Liver (tissue), 9 donors: Measurements from ENCODE around the gene AHI1. TPM values are rescaled to one million over a fixed set of nuclear protein-coding genes. Genes with fewer than 3 reads are reported as not detected.

ENCODE experiments used
- DNase-seq: peaks from one replicate; pipeline ENCODE4 v3.0.0-alpha.2; 2017; ENCODE audit warnings: low spot score
- H3K27ac ChIP-seq, 2 donors: one replicate each; pipeline ENCODE4 v1.7.0; 2013; ENCODE audit warnings: inconsistent platforms in 2 of 2, low read length in 2 of 2, control low read depth in 1 of 2, low read depth in 1 of 2, mild to moderate bottlenecking in 1 of 2
- H3K27me3 ChIP-seq, 4 donors: one replicate each; pipeline versions ENCODE4 v1.6.1 to v1.7.0; 2013; ENCODE audit warnings: low read length in 3 of 4, inconsistent platforms in 1 of 4, mild to moderate bottlenecking in 1 of 4, moderate library complexity in 1 of 4; ENCODE audit not compliant: control insufficient read depth in 4 of 4, insufficient read depth in 4 of 4
- H3K36me3 ChIP-seq, 4 donors: one replicate each; pipeline versions ENCODE4 v1.6.1 to v1.7.0; 2013; ENCODE audit warnings: low read length in 3 of 4, mild to moderate bottlenecking in 3 of 4, low read depth in 1 of 4, moderate library complexity in 1 of 4; ENCODE audit not compliant: control insufficient read depth in 4 of 4, insufficient read depth in 3 of 4
- H3K4me1 ChIP-seq, 4 donors: one replicate each; pipeline versions ENCODE4 v1.6.1 to v1.7.0; 2013; ENCODE audit warnings: low read length in 3 of 4, mild to moderate bottlenecking in 3 of 4, moderate library complexity in 1 of 4; ENCODE audit not compliant: control insufficient read depth in 4 of 4, insufficient read depth in 4 of 4
- H3K4me3 ChIP-seq, 3 donors: one replicate each; pipeline versions ENCODE4 v1.6.1 to v1.7.0; 2013; ENCODE audit warnings: low read length in 3 of 3, control low read depth in 1 of 3, low read depth in 1 of 3, mild to moderate bottlenecking in 1 of 3
- H3K9ac ChIP-seq, 2 donors: one replicate each; pipeline ENCODE4 v1.7.0; 2013; ENCODE audit warnings: low read length in 2 of 2, mild to moderate bottlenecking in 2 of 2, moderate library complexity in 2 of 2, control low read depth in 1 of 2, low read depth in 1 of 2
- H3K9me3 ChIP-seq, 4 donors: one replicate each; pipeline versions ENCODE4 v1.6.1 to v1.7.0; 2013; ENCODE audit warnings: low read length in 3 of 4; ENCODE audit not compliant: control insufficient read depth in 4 of 4
- ATF3 ChIP-seq: IDR thresholded peaks from 2 replicates; pipeline ENCODE4 v1.6.1; 2016; ENCODE audit warnings: antibody characterized with exemption
- FOXA1 ChIP-seq: IDR thresholded peaks from 2 replicates; pipeline ENCODE4 v1.6.1; 2016; ENCODE audit warnings: antibody characterized with exemption
- GABPA ChIP-seq, 2 donors: IDR thresholded peaks in 1 of 2; conservative IDR thresholded peaks in 1 of 2; 2 replicates each; pipeline ENCODE4 v1.6.1; 2016; ENCODE audit warnings: antibody characterized with exemption in 2 of 2, mild to moderate bottlenecking in 1 of 2, moderate library complexity in 1 of 2
- HNF4A ChIP-seq, 2 donors: conservative IDR thresholded peaks; 2 replicates each; pipeline ENCODE4 v1.6.1; 2016; ENCODE audit warnings: antibody characterized with exemption in 2 of 2, mild to moderate bottlenecking in 2 of 2
- HNF4G ChIP-seq: IDR thresholded peaks from 2 replicates; pipeline ENCODE4 v1.6.1; 2016; ENCODE audit warnings: antibody characterized with exemption
- MAX ChIP-seq: IDR thresholded peaks from 2 replicates; pipeline ENCODE4 v1.6.1; 2016; ENCODE audit warnings: antibody characterized with exemption
- NR2F2 ChIP-seq: IDR thresholded peaks from 2 replicates; pipeline ENCODE4 v1.6.1; 2016; ENCODE audit warnings: antibody characterized with exemption
- RAD21 ChIP-seq, 2 donors: IDR thresholded peaks; 2 replicates each; pipeline ENCODE4 v1.6.1; 2016; ENCODE audit warnings: antibody characterized with exemption in 2 of 2, mild to moderate bottlenecking in 2 of 2
- REST ChIP-seq: IDR thresholded peaks from 2 replicates; pipeline ENCODE4 v1.6.1; 2016; ENCODE audit warnings: antibody characterized with exemption, mild to moderate bottlenecking
- RXRA ChIP-seq, 2 donors: IDR thresholded peaks; 2 replicates each; pipeline ENCODE4 v1.6.1; 2017 to 2018; ENCODE audit warnings: antibody characterized with exemption in 2 of 2, mild to moderate bottlenecking in 1 of 2
- TAF1 ChIP-seq: conservative IDR thresholded peaks from 2 replicates; pipeline ENCODE4 v1.6.1; 2016; ENCODE audit warnings: antibody characterized with exemption, mild to moderate bottlenecking
- ZBTB33 ChIP-seq: IDR thresholded peaks from 2 replicates; pipeline ENCODE4 v1.6.1; 2016; ENCODE audit warnings: antibody characterized with exemption
- WGBS: extraction: QIAGEN DNeasy Blood & Tissue Kit; methylation state at CpG from one replicate; pipeline ENCODE4 v1.1.7; 2013; 5-methylcytosine and 5-hydroxymethylcytosine counted together
- polyA plus RNA-seq, 2 donors: library from polyadenylated mRNA; stranded (reverse) in 1 of 2; unstranded in 1 of 2; fragments of 200-250 nt in 1 of 2; fragments of >200 nt in 1 of 2; fragmentation: Nextera tagmentation in 1 of 2; extraction: Ambion mirVana in 1 of 2; gene quantifications; one replicate each; pipeline versions ENCODE4 v1.2.1 to v1.2.3, GENCODE V29; 2013 to 2015
- total RNA-seq, 2 donors: library from RNA; depleted of rRNA; stranded (reverse); fragments of >200 nt; gene quantifications; one replicate each; pipeline ENCODE4 v1.2.3, GENCODE V29; 2014
- TF ChIP-seq, protein P1 (sequence below): fragments of 150-350 bp; IDR thresholded peaks from 2 replicates; pipeline ENCODE4 v1.5.1; 2017; ENCODE audit warnings: improper control_type of control experiment, low read depth, low read length; ENCODE audit not compliant: missing input control
- donor health status: healthy.
- donor health status: healthy.
- donor health status: healthy.
- donor health status: healthy.
- donor health status: healthy.

Gene AHI1
- total and polyA plus RNA-seq, 4 donors = 2.0 to 14.4 (median 9.0) TPM

GRCh38 chr6:135535989-135536414 lies 38.5 kb upstream of the AHI1 start:
- WGBS = 12% methylated on average over 4 of the region's 4 CpGs
- DNase-seq = no peak

DNA sequence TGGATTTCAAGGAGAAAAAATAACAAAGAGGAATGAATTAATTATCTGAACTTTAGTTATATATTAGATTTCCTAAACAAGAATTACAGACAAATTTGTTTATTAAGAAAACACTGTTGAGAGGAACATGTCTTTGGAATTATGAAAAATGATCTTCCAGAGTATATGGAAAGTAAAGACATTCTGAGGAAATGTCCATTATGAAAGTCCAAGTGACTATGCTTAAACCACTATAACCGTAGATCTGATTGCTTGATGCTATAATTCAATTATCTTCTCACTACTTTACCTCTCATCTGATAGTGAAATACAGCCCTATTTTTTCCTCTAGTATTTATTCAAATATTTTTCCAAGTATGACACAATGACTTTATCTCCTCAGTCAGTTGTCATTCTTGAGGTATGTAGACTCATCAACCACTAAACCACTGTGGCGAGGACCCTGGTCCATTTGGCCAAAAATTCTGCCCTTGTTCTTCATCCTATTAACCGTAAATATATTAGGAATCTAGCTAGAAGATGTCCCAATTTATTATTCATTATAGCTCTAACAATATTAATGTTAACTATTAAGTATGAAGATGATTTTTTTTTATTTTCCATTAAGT lies 37.3 kb upstream of the AHI1 start:
- Histone ChIP-seq H3K9me3 (no peaks in the 10 kb centered on the region), H3K4me3 (no peak overlapping the region)

More at GRCh38 chr6:135535989-135536414, 38.5 kb upstream of the AHI1 start:
- Histone ChIP-seq H3K9me3 (no peaks in the 10 kb centered on the region), H3K27ac (no peak overlapping the region), H3K27me3 (no peaks in the 10 kb centered on the region), H3K36me3 (no peaks in the 10 kb centered on the region), H3K9ac (no peak overlapping the region), H3K4me3 (no peak overlapping the region), H3K4me1 (no peaks in the 10 kb centered on the region)
- TF ChIP-seq RAD21 (IDR thresholded peaks at IDR 0.05) = peak; percentile 90
- TF ChIP-seq TAF1 = no peak
- TF ChIP-seq, protein P1, sequence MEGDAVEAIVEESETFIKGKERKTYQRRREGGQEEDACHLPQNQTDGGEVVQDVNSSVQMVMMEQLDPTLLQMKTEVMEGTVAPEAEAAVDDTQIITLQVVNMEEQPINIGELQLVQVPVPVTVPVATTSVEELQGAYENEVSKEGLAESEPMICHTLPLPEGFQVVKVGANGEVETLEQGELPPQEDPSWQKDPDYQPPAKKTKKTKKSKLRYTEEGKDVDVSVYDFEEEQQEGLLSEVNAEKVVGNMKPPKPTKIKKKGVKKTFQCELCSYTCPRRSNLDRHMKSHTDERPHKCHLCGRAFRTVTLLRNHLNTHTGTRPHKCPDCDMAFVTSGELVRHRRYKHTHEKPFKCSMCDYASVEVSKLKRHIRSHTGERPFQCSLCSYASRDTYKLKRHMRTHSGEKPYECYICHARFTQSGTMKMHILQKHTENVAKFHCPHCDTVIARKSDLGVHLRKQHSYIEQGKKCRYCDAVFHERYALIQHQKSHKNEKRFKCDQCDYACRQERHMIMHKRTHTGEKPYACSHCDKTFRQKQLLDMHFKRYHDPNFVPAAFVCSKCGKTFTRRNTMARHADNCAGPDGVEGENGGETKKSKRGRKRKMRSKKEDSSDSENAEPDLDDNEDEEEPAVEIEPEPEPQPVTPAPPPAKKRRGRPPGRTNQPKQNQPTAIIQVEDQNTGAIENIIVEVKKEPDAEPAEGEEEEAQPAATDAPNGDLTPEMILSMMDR = peak; percentile 71

More for the DNA sequence above, 37.3 kb upstream of the AHI1 start:
- Histone ChIP-seq H3K9ac (no peak overlapping the region), H3K4me1 (no peaks in the 10 kb centered on the region), H3K27me3 (no peaks in the 10 kb centered on the region), H3K27ac (no peak overlapping the region), H3K36me3 (no peaks in the 10 kb centered on the region)
- 89% methylated on average over 3 of the region's 3 CpGs for WGBS
- DNase-seq = no peak
- TF ChIP-seq HNF4A (conservative IDR thresholded peaks at IDR 0.05) = no peak
- no peak for TF ChIP-seq FOXA1
- no peak for TF ChIP-seq REST
- no peak for TF ChIP-seq GABPA (IDR thresholded peaks at IDR 0.05 in 1 of 2, conservative IDR thresholded peaks at IDR 0.05 in 1 of 2)
- no peak for TF ChIP-seq TAF1
- no peak for TF ChIP-seq ATF3
- TF ChIP-seq HNF4G = no peak
- no peak for TF ChIP-seq ZBTB33
- TF ChIP-seq, protein P1 = no peak
- TF ChIP-seq RXRA (IDR thresholded peaks at IDR 0.05) = no peak
- TF ChIP-seq NR2F2 = no peak
- no peak for TF ChIP-seq MAX
